GM19239 (cell line): ENCODE measurements around the gene ATAT1.

ENCODE experiments used
- DNase-seq: peaks from one replicate; pipeline ENCODE4 v3.0.0; 2011; ENCODE audit warnings: low spot score; ENCODE audit not compliant: insufficient read length
- FAIRE-seq: peaks from 2 replicates; lab custom pipeline; 2011; peaks lifted over from hg19 to GRCh38; lab: Jason Lieb, UNC

The ATAT1 gene

DNA sequence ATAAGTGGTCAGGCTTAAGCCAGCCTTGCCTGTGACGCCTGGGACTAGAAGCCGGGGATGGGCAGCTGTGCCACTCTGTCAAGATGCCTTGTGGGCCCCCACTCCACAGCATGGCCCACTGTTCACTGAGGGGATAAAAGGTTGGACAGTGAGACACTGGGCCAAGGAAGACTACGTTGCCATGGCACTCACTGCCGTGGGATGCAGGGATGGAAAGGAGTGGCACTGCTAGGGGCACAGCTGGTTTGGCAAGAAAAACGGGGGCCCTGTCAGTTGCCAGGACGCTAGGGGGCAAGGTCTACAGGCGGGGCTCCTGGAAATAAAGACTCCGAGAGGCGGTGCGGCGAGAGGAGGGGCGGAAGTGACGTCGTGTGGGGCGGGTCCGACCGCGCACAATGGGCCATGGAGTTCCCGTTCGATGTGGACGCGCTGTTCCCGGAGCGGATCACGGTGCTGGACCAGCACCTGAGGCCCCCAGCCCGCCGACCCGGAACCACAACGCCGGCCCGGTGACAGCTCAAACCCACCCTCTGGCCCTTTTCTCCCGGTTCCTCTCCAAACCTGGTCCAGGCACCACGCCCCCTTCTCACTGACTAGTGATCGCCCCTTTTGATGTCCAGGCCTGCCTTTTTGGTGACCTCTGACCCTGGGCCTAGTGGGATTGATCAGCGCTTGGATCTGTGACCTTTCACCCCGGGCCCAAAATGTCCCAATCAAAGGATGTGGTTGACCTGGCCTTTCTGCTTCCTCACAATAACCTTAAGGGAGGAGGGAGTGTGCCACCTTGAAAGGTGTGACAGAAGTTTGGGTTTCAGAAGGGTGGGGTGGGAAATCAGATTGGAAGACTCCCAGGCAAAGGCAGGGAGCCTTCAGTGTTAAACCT, at the start of gene ATAT1:
Gene ATAT1, plus strand, starts transcription at position 391 of the 883 bp plus-strand sequence.
- FAIRE-seq, result peak; percentile 91
- DNase-seq, result peak; percentile 82

GRCh38 chr6:30578051-30578450, 48.6 kb upstream of the ATAT1 start:
- DNase-seq (no peak), FAIRE-seq (no peak)

DNA sequence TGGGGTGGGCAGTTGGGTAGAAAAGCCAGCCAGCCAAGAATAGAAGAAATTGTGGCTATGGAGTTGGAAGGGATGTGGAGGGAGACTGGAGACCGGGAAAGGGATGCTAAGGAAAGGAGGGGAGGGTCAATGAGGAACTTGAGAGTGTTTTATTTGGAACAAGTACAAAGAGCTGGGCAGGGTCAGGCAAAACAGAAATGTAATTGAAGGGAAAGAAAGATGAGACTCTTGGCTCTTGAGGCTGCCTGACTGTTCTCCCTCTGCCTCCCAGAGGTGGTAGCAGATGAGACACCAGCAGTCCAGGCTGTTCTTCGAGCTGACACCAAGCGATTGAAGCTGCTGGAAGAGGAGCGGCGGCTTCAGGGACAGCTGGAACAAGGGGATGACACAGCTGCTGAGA, 42.8 kb upstream of the ATAT1 start:
- DNase-seq, result no peak
- FAIRE-seq, result no peak

- DNase-seq, result no peak
- no peak for FAIRE-seq
These were observed 36.8 kb upstream of the ATAT1 start for GRCh38 chr6:30589754-30590358.

DNA sequence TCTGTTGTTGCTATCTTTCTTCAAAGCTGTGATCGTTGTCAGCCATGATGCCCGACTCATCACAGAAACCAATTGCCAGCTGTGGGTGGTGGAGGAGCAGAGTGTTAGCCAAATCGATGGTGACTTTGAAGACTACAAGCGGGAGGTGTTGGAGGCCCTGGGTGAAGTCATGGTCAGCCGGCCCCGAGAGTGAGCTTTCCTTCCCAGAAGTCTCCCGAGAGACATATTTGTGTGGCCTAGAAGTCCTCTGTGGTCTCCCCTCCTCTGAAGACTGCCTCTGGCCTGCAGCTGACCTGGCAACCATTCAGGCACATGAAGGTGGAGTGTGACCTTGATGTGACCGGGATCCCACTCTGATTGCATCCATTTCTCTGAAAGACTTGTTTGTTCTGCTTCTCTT, 36.2 kb upstream of the ATAT1 start:
- DNase-seq (no peak), FAIRE-seq (no peak)

DNA sequence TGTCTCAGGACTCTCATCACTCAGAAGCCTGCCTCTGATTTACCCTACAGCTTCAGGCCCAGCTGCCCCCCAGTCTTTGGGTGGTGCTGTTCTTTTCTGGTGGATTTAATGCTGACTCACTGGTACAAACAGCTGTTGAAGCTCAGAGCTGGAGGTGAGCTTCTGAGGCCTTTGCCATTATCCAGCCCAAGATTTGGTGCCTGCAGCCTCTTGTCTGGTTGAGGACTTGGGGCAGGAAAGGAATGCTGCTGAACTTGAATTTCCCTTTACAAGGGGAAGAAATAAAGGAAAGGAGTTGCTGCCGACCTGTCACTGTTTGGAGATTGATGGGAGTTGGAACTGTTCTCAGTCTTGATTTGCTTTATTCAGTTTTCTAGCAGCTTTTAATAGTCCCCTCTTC, 35.7 kb upstream of the ATAT1 start:
- no peak for DNase-seq
- FAIRE-seq, result no peak

DNA sequence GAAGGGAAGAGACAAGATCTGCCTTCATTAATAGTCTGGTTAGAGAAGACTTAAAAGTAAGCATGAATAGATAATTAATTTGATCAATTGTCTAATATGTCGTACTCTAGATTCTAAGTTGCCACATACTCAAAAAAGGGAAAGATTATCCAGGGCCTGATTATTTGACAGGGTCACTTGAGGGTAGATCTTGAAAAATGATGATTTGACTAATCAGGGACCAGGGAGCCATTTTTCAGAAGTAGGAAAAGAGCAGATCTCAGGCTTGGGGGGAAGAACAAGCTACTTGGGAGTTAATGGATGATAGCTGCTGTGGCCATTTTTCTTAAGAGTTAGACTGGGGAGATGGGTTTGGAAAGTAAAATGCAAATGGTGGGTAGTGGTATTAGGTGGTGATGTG, 34.4 kb upstream of the ATAT1 start:
- DNase-seq (no peak), FAIRE-seq (no peak)

- FAIRE-seq, result peak; percentile 83
- DNase-seq, result peak; percentile 71
These were observed 29.1 kb upstream of the ATAT1 start for GRCh38 chr6:30597315-30598144.

DNA sequence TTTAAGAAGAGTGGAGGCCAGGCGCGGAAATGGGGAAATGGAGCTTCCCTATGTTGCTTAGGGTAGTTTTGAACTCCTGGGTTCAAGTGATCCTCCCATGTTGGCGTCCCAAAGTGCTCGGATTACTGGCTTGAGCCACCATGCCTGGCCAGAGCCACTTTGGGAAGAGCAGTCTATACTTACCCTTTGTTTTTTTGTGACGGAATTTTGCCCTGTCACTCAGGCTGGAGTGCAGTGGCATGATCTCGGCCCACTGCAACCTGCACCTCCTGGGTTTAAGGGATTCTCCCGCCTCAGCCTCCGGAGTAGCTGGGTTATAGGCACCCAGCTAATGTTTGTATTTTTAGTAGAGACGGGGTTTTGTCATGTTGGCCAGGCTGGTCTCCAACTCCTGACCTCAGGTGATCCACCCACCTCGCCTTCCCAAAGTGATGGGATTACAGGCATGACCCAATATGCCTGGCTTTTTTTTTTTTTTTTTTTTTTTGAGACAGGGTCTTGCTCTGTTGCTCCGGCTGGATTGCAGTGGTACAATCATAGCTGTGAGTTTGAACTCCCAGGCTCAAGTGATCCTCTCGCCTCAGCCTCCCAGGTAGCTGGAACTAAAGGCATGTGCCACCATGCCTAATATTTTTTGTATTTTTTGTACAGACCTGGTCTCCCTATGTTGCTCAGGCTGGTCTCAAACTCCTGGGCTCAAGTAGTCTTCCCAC, 27.6 kb upstream of the ATAT1 start:
- DNase-seq, result no peak
- FAIRE-seq, result no peak

- FAIRE-seq (no peak), DNase-seq (no peak)
These were observed 26.9 kb upstream of the ATAT1 start for GRCh38 chr6:30599625-30600324.

DNA sequence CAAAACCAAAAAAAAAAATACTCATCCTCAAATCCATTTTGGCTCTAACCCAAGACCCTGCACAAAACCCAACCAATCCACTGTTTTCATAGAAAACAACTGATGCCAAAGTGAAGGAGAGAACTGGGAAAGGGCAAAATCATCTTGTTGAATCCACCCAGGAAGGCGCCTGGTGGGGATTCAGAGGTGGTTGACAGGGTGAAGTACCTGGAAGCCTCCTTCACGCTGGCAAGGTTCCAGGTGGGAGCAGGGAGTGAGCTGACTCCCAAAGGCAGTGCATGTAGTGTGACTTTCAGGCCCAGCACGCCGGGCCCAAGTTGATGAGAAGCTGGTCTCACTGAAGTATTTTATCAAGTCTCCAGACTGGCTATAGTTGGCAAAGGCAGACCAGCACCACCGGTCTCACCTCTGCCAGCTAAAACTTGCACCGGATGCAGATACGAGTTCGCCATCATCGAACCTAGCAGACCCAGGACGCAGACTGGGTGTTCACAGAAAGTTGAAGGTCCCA, 26.2 kb upstream of the ATAT1 start:
- no peak for DNase-seq

DNA sequence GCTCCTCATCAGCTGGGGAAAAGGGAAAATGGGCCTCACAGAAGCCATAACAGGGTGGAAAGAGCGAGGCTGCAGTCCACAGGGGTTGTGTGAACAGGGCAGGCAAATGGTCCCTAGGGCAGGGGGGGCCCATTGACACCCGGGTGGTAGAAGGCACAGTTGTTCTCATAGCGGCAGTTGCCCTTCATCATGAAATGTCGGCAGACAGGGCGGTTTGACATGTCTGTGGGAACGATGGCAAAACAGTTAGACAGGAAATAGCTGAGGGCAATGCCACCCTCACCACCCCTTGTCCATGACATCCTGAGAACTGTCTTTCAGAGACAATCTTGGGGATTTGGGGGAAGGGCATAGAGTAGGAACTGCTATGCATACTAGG, 25.2 kb upstream of the ATAT1 start:
- no peak for FAIRE-seq
- DNase-seq, result no peak

More for the DNA sequence above, 26.2 kb upstream of the ATAT1 start:
- no peak for FAIRE-seq

- no peak for DNase-seq
- FAIRE-seq, result no peak
These were observed 24.6 kb upstream of the ATAT1 start for GRCh38 chr6:30601815-30602641.

DNA sequence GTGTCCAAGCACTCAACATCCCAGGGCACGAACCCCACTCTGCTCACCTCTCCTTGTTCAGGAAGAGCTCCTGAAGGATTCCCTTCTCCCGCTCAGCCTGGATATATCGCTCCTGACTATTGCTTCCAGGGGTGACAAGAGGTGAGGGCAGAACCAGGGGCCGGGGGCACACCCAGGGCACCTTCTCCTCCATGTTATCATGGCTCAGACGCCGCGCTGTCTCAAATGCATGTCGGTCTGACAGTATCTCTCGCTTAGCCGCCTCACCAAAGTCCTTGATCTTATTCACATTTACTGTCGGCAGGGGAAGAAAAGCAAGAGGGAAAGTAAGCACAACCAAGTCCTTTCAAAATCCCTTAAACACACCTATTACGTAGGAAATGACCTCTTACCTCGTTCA, 22.7 kb upstream of the ATAT1 start:
- FAIRE-seq (no peak), DNase-seq (no peak)

- FAIRE-seq, result no peak
- DNase-seq, result no peak
These were observed 16.6 kb upstream of the ATAT1 start for GRCh38 chr6:30610065-30610464.

GRCh38 chr6:30611150-30611855, 15.4 kb upstream of the ATAT1 start:
- DNase-seq (no peak), FAIRE-seq (no peak)

DNA sequence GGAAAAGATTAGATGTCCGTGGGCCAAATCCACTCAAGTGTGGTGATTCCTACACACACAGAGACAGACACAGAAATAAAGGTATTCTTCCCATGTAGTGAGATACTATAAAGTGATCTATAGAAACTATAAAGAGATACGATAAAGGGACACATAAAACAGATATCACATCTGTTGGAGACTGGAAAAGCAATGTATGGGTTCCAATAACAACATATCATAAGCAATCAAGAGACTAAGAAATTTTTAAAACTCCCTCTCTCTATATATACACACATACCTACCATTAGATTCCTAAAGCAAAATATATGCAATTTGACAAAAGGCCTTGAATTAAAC, 14.8 kb upstream of the ATAT1 start:
- FAIRE-seq (no peak), DNase-seq (no peak)

GRCh38 chr6:30612213-30612612, 14.5 kb upstream of the ATAT1 start:
- FAIRE-seq, result no peak
- DNase-seq, result no peak
